ENCODE data around the gene ACAA1. TPM values are rescaled to one million over a fixed set of nuclear protein-coding genes. Genes with fewer than 3 reads are reported as not detected.
A peak's percentile ranks its signal among the peaks of the same experiment; 100 is the strongest.
"Not testable (repeated sequence)": the region's sequence is repeated elsewhere in the genome, so short reads cannot be mapped to it uniquely, and the experiment has no call there.

Gene ACAA1
- total and polyA plus RNA-seq, 5 donors, result 80.8 to 98.8 (median 93.7) TPM

DNA sequence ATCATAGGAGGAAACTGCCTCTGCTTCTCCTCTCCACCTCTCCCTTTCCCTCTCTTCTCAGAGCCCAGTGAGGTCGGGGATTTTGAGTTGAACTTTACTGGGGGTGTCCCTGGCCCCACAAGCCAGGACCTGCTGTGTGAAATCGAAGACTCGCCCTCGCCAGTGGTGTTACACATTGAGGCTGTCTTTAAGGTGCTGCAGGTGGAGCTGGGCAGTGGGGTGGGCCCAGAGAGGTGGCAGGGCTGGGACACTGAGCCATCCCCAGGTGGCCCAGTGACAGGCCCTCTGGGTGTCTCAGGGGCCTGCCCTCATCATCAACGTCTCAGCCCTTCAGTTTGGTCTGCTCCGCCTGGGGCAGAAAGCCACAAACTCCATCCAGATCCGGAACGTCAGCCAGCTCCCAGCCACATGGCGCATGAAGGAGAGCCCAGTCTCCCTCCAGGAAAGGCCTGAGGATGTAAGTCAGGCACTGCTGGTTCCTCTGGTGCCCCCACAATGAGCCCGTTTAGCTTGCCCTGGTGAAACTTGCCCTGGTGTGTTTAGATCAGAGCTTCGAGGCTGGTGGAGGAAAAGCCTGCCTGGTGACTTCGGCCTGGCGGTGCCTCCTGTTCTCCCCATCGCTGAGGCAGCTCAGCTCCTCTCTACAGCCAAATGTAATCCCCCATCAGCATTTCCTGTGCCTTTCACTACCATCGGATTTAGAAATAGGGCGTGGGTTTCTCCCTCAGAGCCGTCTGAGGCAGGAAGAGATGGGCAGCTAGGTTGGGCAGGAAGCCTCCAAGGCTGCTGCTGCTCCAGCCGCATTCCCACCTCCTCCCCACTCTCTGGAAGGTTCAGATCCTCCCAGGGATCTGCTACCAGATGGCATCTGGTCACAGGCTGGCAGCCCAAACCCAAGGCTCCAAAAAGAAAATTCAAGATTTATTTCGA lies 39.2 kb downstream of the ACAA1 start:
- H3K9me3 ChIP-seq (ENCODE audit: control insufficient read depth, low read length), result no peaks in the 10 kb centered on the region
- intact Hi-C loops (cut with DNase I), result no loop called here
- 75% methylated on average over 19 of the region's 19 CpGs for WGBS
- no peak overlapping the region for H3K4me3 ChIP-seq (ENCODE audit: low read length)
- no peak for ATAC-seq
- H3K27me3 ChIP-seq (ENCODE audit: control insufficient read depth, insufficient read depth), result no peaks in the 10 kb centered on the region
- H3K4me1 ChIP-seq (ENCODE audit: control insufficient read depth, insufficient read depth, low read length), result no peaks in the 10 kb centered on the region
- DNase-seq, result no peak
- H3K27ac ChIP-seq (ENCODE audit: low read length), result no peak overlapping the region

- DNase-seq, result no peak
- no peaks in the 10 kb centered on the region for H3K27me3 ChIP-seq (ENCODE audit: control insufficient read depth, insufficient read depth)
- no peaks in the 10 kb centered on the region for H3K4me1 ChIP-seq (ENCODE audit: control insufficient read depth, insufficient read depth, low read length)
- no peak for ATAC-seq
- intact Hi-C loops (cut with DNase I), result no loop called here
- WGBS, result 84% methylated on average over 6 of the region's 6 CpGs
- H3K27ac ChIP-seq (ENCODE audit: low read length), result no peak overlapping the region
- no peak overlapping the region for H3K4me3 ChIP-seq (ENCODE audit: low read length)
- no peaks in the 10 kb centered on the region for H3K9me3 ChIP-seq (ENCODE audit: control insufficient read depth, low read length)
Observed at GRCh38 chr3:38095669-38096483, 41.1 kb downstream of the ACAA1 start.

DNA sequence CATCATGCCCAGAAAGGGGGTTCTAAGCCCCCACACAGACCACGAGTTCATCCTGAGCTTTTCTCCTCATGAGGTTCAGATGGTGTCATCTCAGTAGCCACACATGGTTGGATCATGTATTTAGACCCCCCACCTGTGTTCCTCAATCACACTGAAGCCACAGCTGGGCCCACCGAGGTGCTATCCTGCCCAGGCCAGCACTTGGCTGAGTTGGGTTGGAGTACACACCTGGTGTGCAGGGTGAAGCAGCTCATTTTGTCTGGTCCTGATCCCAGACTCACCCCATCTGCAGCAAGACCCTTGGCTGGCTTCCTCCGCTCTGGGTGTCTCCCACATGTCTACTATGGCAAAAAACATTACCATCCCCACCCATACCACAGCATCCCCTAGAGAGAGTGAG lies 41.9 kb downstream of the ACAA1 start:
- Histone ChIP-seq H3K27ac (ENCODE audit: low read length) (no peak overlapping the region), H3K4me1 (ENCODE audit: control insufficient read depth, insufficient read depth, low read length) (no peaks in the 10 kb centered on the region), H3K9me3 (ENCODE audit: control insufficient read depth, low read length) (no peaks in the 10 kb centered on the region), H3K27me3 (ENCODE audit: control insufficient read depth, insufficient read depth) (no peaks in the 10 kb centered on the region), H3K4me3 (ENCODE audit: low read length) (no peak overlapping the region)
- intact Hi-C loops (cut with DNase I), result no loop called here
- ATAC-seq, result no peak
- no peak for DNase-seq
- 82% methylated on average over 3 of the region's 3 CpGs for WGBS

DNA sequence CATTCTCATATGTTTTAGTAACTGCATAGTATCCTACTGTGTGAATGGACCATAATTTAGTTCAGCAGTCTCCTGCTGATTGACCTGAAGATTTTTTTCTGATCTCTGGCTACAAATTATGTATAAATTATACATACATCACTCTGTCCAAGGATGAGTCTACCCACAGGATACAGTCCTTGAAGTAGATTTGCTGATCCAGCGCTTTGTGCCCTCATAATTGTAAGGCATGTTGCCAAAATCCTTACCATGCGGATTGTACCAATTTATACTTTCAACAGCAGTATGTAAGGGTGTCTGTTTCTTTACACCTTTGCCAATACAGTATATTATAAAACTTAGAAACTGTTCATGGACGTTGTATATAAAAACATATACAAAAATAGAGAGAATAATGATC lies 46.5 kb downstream of the ACAA1 start:
- WGBS, result 83% methylated on average over 3 of the region's 3 CpGs
- Histone ChIP-seq H3K9me3 (ENCODE audit: control insufficient read depth, low read length) (no peaks in the 10 kb centered on the region), H3K4me1 (ENCODE audit: control insufficient read depth, insufficient read depth, low read length) (no peaks in the 10 kb centered on the region), H3K27me3 (ENCODE audit: control insufficient read depth, insufficient read depth) (no peaks in the 10 kb centered on the region), H3K4me3 (ENCODE audit: low read length) (no peak overlapping the region), H3K27ac (ENCODE audit: low read length) (no peak overlapping the region)
- no peak for DNase-seq
- intact Hi-C loops (cut with DNase I), result no loop called here
- no peak for ATAC-seq

- DNase-seq, result no peak
- no peaks in the 10 kb centered on the region for H3K9me3 ChIP-seq (ENCODE audit: control insufficient read depth, low read length)
- H3K4me1 ChIP-seq (ENCODE audit: control insufficient read depth, insufficient read depth, low read length), result no peaks in the 10 kb centered on the region
- H3K27me3 ChIP-seq (ENCODE audit: control insufficient read depth, insufficient read depth), result no peaks in the 10 kb centered on the region
- H3K27ac ChIP-seq (ENCODE audit: low read length), result no peak overlapping the region
- no peak for ATAC-seq
- 47% methylated on average over 2 of the region's 2 CpGs for WGBS
- H3K4me3 ChIP-seq (ENCODE audit: low read length), result no peak overlapping the region
- intact Hi-C loops (cut with DNase I), result no loop called here
Observed at GRCh38 chr3:38089163-38089562, 47.8 kb downstream of the ACAA1 start.

DNA sequence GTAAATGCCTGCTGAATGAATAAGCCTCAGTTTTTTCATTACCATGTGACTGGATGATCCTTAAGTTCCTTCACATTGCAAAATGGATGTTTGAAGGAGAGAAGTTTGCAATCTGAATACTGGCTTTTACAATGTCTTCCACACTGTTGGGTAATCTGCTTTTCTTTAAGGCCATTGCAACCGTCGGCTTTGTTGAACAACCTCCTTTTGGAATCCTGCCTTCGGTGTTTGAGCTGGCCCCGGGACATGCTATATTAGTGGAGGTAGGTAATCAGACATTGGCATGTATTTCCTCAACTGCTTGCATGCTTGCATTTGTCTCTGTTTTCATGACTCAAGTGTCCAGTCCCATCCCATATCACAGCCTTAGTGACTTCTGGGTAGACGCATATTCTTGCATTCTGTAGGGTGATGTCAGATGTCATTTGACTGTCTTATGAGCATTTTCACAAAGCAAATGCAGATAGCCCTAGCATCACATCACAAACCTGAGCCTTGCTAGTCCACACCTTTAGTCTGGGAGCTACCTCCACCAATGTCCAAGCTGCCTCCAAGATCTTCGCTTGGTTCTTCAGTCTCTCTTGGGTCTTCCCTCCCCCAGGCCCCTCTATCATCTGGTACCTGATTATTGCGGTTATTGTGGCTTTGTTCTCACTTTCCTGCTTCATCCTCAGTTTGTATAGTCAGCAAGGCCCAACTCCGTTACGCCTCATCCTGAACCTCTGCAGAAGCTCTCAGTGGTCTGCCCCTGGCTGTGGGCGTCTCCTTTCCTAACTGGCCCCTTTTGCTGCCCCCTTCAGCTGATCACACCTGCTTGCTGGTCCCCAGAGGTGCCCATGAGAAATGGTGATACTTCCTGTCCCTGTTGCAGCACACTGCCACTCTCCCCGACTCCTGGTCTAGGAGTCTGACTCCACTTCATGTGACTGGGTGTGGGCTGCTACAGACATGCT lies 48.5 kb downstream of the ACAA1 start:
- DNase-seq, result no peak
- Histone ChIP-seq H3K9me3 (ENCODE audit: control insufficient read depth, low read length) (no peaks in the 10 kb centered on the region), H3K4me3 (ENCODE audit: low read length) (no peak overlapping the region), H3K4me1 (ENCODE audit: control insufficient read depth, insufficient read depth, low read length) (no peaks in the 10 kb centered on the region), H3K27me3 (ENCODE audit: control insufficient read depth, insufficient read depth) (no peaks in the 10 kb centered on the region), H3K27ac (ENCODE audit: low read length) (no peak overlapping the region)
- no peak for ATAC-seq
- intact Hi-C loops (cut with DNase I), result no loop called here
- WGBS, result 86% methylated on average over 11 of the region's 11 CpGs

DNA sequence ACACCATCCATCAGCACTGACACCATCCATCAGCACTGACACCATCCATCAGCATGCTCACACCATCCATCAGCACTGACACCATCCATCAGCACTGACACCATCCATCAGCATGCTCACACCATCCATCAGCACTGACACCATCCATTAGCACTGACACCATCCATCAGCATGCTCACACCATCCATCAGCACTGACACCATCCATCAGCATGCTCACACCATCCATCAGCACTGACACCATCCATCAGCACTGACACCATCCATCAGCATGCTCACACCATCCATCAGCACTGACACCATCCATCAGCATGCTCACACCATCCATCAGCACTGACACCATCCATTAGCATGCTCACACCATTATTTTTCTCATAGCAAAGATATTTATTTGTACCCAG lies 49.6 kb downstream of the ACAA1 start:
- H3K27me3 ChIP-seq (ENCODE audit: control insufficient read depth, insufficient read depth); H3K4me1 ChIP-seq (ENCODE audit: control insufficient read depth, insufficient read depth, low read length); H3K9me3 ChIP-seq (ENCODE audit: control insufficient read depth, low read length); H3K4me3 ChIP-seq (ENCODE audit: low read length); intact Hi-C loops (cut with DNase I); ATAC-seq; H3K27ac ChIP-seq (ENCODE audit: low read length); DNase-seq: not testable (repeated sequence)

GRCh38 chr3:38086496-38086895 lies 50.4 kb downstream of the ACAA1 start:
- no peak for DNase-seq
- intact Hi-C loops (cut with DNase I), result no loop called here
- H3K9me3 ChIP-seq (ENCODE audit: control insufficient read depth, low read length), result no peaks in the 10 kb centered on the region
- H3K4me1 ChIP-seq (ENCODE audit: control insufficient read depth, insufficient read depth, low read length), result no peaks in the 10 kb centered on the region
- no peak overlapping the region for H3K27ac ChIP-seq (ENCODE audit: low read length)
- WGBS, result 92% methylated on average over 3 of the region's 3 CpGs
- ATAC-seq, result no peak
- H3K4me3 ChIP-seq (ENCODE audit: low read length), result no peak overlapping the region
- no peaks in the 10 kb centered on the region for H3K27me3 ChIP-seq (ENCODE audit: control insufficient read depth, insufficient read depth)

DNA sequence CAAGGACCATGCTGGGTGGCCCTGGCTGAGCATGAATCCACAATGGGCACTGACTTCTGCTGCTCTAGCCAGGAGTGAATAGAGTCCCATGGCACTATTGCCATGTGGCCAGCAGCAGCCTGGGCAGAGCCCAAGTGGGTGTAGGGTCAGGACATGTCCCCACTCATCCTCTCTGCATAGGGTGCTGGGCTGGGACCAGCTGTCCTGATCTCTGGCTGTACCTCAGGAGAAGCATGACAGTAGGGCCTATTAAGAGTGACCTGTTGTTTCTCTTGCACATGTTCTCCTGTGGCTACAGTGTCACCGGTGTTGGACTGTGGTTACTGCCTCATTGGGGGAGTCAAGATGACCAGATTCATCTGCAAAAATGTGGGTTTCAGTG lies 51.0 kb downstream of the ACAA1 start:
- peak; percentile 29 to 47 for ATAC-seq
- intact Hi-C loops (cut with DNase I), result no loop called here
- no peak for DNase-seq
- Histone ChIP-seq H3K4me1 (ENCODE audit: control insufficient read depth, insufficient read depth, low read length) (no peaks in the 10 kb centered on the region), H3K9me3 (ENCODE audit: control insufficient read depth, low read length) (no peaks in the 10 kb centered on the region), H3K27me3 (ENCODE audit: control insufficient read depth, insufficient read depth) (no peaks in the 10 kb centered on the region), H3K4me3 (ENCODE audit: low read length) (no peak overlapping the region), H3K27ac (ENCODE audit: low read length) (no peak overlapping the region)
- WGBS, result 85% methylated on average over 1 of the region's 1 CpG

DNA sequence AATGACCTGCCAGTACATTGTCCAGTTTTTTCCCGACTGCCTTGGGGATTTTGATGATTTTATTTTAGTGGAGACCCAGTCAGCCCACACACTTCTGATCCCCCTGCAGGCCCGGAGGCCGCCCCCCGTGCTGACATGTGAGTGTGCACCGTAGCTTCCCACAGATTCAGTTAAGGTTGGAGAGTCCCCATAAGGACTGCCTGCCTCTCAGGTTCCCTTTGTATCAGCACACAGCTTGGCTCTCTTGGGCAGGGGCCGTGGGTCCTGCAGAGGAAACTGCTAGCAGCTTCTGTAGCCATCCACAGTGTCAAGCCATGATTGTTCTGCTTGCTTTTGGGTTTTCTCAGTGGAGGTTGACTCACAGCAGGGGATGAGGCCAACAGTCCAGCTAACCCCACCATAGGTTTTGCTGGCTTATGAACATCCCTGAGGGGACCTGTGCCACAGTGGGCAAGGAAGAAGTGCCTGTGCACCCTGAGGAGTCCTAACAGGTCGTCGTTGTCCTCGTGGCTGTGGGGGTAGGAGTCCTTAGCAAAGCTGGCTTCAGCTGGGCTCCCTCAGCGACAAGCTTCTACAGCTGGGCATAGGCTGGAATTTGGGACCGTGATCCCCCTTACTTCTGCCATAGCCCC lies 51.5 kb downstream of the ACAA1 start:
- intact Hi-C loops (cut with DNase I), result no loop called here
- H3K9me3 ChIP-seq (ENCODE audit: control insufficient read depth, low read length), result no peaks in the 10 kb centered on the region
- H3K4me3 ChIP-seq (ENCODE audit: low read length), result no peak overlapping the region
- no peak for DNase-seq
- 87% methylated on average over 11 of the region's 11 CpGs for WGBS
- no peaks in the 10 kb centered on the region for H3K4me1 ChIP-seq (ENCODE audit: control insufficient read depth, insufficient read depth, low read length)
- H3K27ac ChIP-seq (ENCODE audit: low read length), result no peak overlapping the region
- no peaks in the 10 kb centered on the region for H3K27me3 ChIP-seq (ENCODE audit: control insufficient read depth, insufficient read depth)
- peak; percentile 18 to 19 for ATAC-seq
